H9 (cell line): Measurements from ENCODE around the gene ARL17B. TPM values are rescaled to one million over a fixed set of nuclear protein-coding genes. Genes with fewer than 3 reads are reported as not detected.
"Not testable (repeated sequence)": the region's sequence is repeated elsewhere in the genome, so short reads cannot be mapped to it uniquely, and the experiment has no call there.

Experiments
- DNase-seq: peaks from one replicate; pipeline ENCODE4 v3.0.0-alpha.2; 2017
- H2AFZ ChIP-seq: one replicate; pipeline ENCODE4 v1.6.1; 2013; ENCODE audit warnings: mild to moderate bottlenecking, low read length, control low read depth, moderate library complexity
- H2AK5ac ChIP-seq: 2 replicates; pipeline ENCODE4 v1.6.1; 2013; ENCODE audit warnings: low read length, control low read depth, mixed read lengths; ENCODE audit not compliant: insufficient read length
- H2BK120ac ChIP-seq: one replicate; pipeline ENCODE4 v1.6.1; 2013; ENCODE audit warnings: low read depth, mild to moderate bottlenecking, low read length, control low read depth, inconsistent platforms; ENCODE audit not compliant: poor library complexity, severe bottlenecking
- H2BK12ac ChIP-seq: 2 replicates; pipeline ENCODE4 v1.6.1; 2013; ENCODE audit warnings: low read length, control low read depth, mixed read lengths, low read depth; ENCODE audit not compliant: insufficient read length
- H2BK15ac ChIP-seq: 2 replicates; pipeline ENCODE4 v1.6.1; 2013; ENCODE audit warnings: low read depth, low read length, control low read depth
- H2BK20ac ChIP-seq: one replicate; pipeline ENCODE4 v1.6.1; 2013; ENCODE audit warnings: low read depth, mild to moderate bottlenecking, low read length, control low read depth, inconsistent platforms; ENCODE audit not compliant: poor library complexity, severe bottlenecking
- H2BK5ac ChIP-seq: 2 replicates; pipeline ENCODE4 v1.6.1; 2013; ENCODE audit warnings: low read length, control low read depth, mixed read lengths; ENCODE audit not compliant: insufficient read length
- H3K14ac ChIP-seq: 2 replicates; pipeline ENCODE4 v1.6.1; 2013; ENCODE audit warnings: low read length, control low read depth; ENCODE audit not compliant: insufficient read depth
- H3K18ac ChIP-seq: 2 replicates; pipeline ENCODE4 v1.6.1; 2013; ENCODE audit warnings: low read depth, mild to moderate bottlenecking, mixed read lengths, low read length, control low read depth; ENCODE audit not compliant: insufficient read length
- H3K23ac ChIP-seq: 2 replicates; pipeline ENCODE4 v1.6.1; 2013; ENCODE audit warnings: low read length, control low read depth, mixed read lengths, low read depth; ENCODE audit not compliant: insufficient read length
- H3K23me2 ChIP-seq: 2 replicates; pipeline ENCODE4 v1.6.1; 2013; ENCODE audit warnings: low read depth, mild to moderate bottlenecking, mixed read lengths, low read length, control low read depth; ENCODE audit not compliant: insufficient read length, poor library complexity, severe bottlenecking
- H3K27ac ChIP-seq: 2 replicates; pipeline ENCODE4 v1.5.1; 2013; ENCODE audit warnings: low read length, control low read depth, mixed read lengths, low read depth; ENCODE audit not compliant: insufficient read length
- H3K27me3 ChIP-seq: 2 replicates; pipeline ENCODE4 v1.6.1; 2013; ENCODE audit warnings: low read length, control low read depth, inconsistent platforms; ENCODE audit not compliant: insufficient read depth
- H3K4ac ChIP-seq: 2 replicates; pipeline ENCODE4 v1.6.1; 2013; ENCODE audit warnings: low read depth, mild to moderate bottlenecking, control low read depth, inconsistent platforms, low read length, moderate library complexity
- H3K4me1 ChIP-seq: 2 replicates; pipeline ENCODE4 v1.6.1; 2013; ENCODE audit warnings: low read length, control low read depth, inconsistent platforms; ENCODE audit not compliant: insufficient read depth
- H3K4me2 ChIP-seq: 2 replicates; pipeline ENCODE4 v1.6.1; 2013; ENCODE audit warnings: low read length, control low read depth, mixed read lengths; ENCODE audit not compliant: insufficient read length, insufficient read depth
- H3K56ac ChIP-seq: 2 replicates; pipeline ENCODE4 v1.6.1; 2013; ENCODE audit warnings: low read depth, mild to moderate bottlenecking, mixed read lengths, low read length, control low read depth; ENCODE audit not compliant: insufficient read length
- H3K79me1 ChIP-seq: 2 replicates; pipeline ENCODE4 v1.6.1; 2013; ENCODE audit warnings: low read depth, mild to moderate bottlenecking, moderate library complexity, low read length, control low read depth, inconsistent platforms; ENCODE audit not compliant: insufficient read depth, poor library complexity, severe bottlenecking
- H3K79me2 ChIP-seq: 2 replicates; pipeline ENCODE4 v1.6.1; 2013; ENCODE audit warnings: low read length, control low read depth, inconsistent platforms; ENCODE audit not compliant: insufficient read depth
- H3K9ac ChIP-seq: 2 replicates; pipeline ENCODE4 v1.6.1; 2013; ENCODE audit warnings: low read length, control low read depth, mixed read lengths; ENCODE audit not compliant: insufficient read length; ENCODE audit errors: extremely low read depth
- H3K9me3 ChIP-seq: one replicate; pipeline ENCODE4 v1.6.1; 2013; ENCODE audit warnings: low read depth, low read length, inconsistent platforms; ENCODE audit not compliant: control insufficient read depth
- H3T11ph ChIP-seq: one replicate; pipeline ENCODE4 v1.6.1; 2013; ENCODE audit warnings: mild to moderate bottlenecking, low read length, control low read depth, inconsistent platforms
- H4K20me1 ChIP-seq: one replicate; pipeline ENCODE4 v1.6.1; 2013; ENCODE audit not compliant: control insufficient read depth, insufficient read length, insufficient read depth
- H4K5ac ChIP-seq: 2 replicates; pipeline ENCODE4 v1.6.1; 2013; ENCODE audit warnings: low read depth, mild to moderate bottlenecking, mixed read lengths, low read length, control low read depth; ENCODE audit not compliant: insufficient read length
- H4K8ac ChIP-seq: replicated peaks from 2 replicates; pipeline ENCODE4 v1.6.1; 2013; ENCODE audit warnings: low read length, control low read depth, mixed read lengths, low read depth; ENCODE audit not compliant: insufficient read length
- H4K91ac ChIP-seq: 2 replicates; pipeline ENCODE4 v1.6.1; 2013; ENCODE audit warnings: low read depth, mild to moderate bottlenecking, moderate library complexity, mixed read lengths, low read length, control low read depth; ENCODE audit not compliant: insufficient read length
- H3K27ac Mint-ChIP-seq, 3 experiments: 2 replicates in 2 of 3; 3 replicates in 1 of 3; pipeline ENCODE4 v1.8.0; 2020 to 2021; ENCODE audit warnings: mixed read lengths in 3 of 3, mild to moderate bottlenecking in 1 of 3, moderate library complexity in 1 of 3
- H3K27me3 Mint-ChIP-seq: 2 replicates; pipeline ENCODE4 v1.8.0; 2021; ENCODE audit warnings: low read depth, mild to moderate bottlenecking, moderate library complexity, mixed read lengths
- H3K36me3 Mint-ChIP-seq, 3 experiments: 2 replicates in 2 of 3; 3 replicates in 1 of 3; pipeline ENCODE4 v1.8.0; 2020 to 2021; ENCODE audit warnings: low read depth in 3 of 3, mixed read lengths in 3 of 3; ENCODE audit not compliant: insufficient read depth in 1 of 3
- H3K4me1 Mint-ChIP-seq, 2 experiments: 2 replicates each; pipeline ENCODE4 v1.8.0; 2020; ENCODE audit warnings: mixed read lengths in 2 of 2
- H3K4me3 Mint-ChIP-seq, 2 experiments: 2 replicates in 1 of 2; 3 replicates in 1 of 2; pipeline ENCODE4 v1.8.0; 2020 to 2021; ENCODE audit warnings: mild to moderate bottlenecking in 2 of 2, mixed read lengths in 2 of 2, moderate library complexity in 1 of 2
- H3K9me3 Mint-ChIP-seq, 2 experiments: 2 replicates in 1 of 2; 3 replicates in 1 of 2; pipeline ENCODE4 v1.8.0; 2020; ENCODE audit warnings: mild to moderate bottlenecking in 2 of 2, mixed read lengths in 2 of 2, moderate library complexity in 1 of 2
- WGBS: extraction: QIAGEN DNeasy Blood & Tissue Kit; methylation state at CpG from one replicate; pipeline ENCODE4 v1.1.7; 2013; ENCODE audit warnings: missing lambda C conversion rate, low lambda C conversion rate, mixed read lengths; ENCODE audit not compliant: insufficient read length; ENCODE audit errors: extremely low coverage; 5-methylcytosine and 5-hydroxymethylcytosine counted together
- total RNA-seq: library from RNA; stranded (reverse); gene quantifications from 2 replicates; pipeline ENCODE4 v1.2.1, GENCODE V29; 2021

ARL17B gene
- total RNA-seq, 1 experiment from 2014 or later, result 10.8 TPM

DNA sequence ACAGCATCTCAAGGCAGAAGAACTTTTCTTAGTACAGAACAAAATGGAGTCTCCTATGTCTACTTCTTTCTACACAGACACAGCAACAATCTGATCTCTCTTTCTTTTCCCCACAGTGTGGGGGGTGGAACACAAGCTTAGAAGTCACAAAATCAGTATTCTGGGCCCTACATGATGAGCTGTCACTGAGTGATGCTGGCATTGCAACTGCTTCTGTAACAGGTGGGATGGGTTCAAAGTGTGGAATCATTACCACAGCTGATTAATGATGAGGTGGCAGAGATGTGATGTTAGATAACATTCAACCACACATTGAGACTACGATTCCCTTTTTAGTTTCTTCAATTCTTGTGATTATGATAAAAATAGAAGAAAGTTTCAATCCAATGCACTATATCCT is 77.1 kb downstream of the ARL17B start:
- H3K4me3 Mint-ChIP-seq, H4K91ac ChIP-seq, H4K20me1 ChIP-seq, H3K23me2 ChIP-seq, H3K79me2 ChIP-seq, H3K4ac ChIP-seq, H2BK120ac ChIP-seq, H2AK5ac ChIP-seq, H3K27me3 ChIP-seq, H3K9ac ChIP-seq, H3T11ph ChIP-seq, H2BK12ac ChIP-seq, H4K8ac ChIP-seq, H3K27ac Mint-ChIP-seq, H3K4me1 ChIP-seq, H3K9me3 ChIP-seq, H3K79me1 ChIP-seq, H2BK15ac ChIP-seq, H3K36me3 Mint-ChIP-seq, H2BK5ac ChIP-seq, H4K5ac ChIP-seq, H2AFZ ChIP-seq, H3K23ac ChIP-seq, H3K27ac ChIP-seq, H3K14ac ChIP-seq, H3K9me3 Mint-ChIP-seq, H3K18ac ChIP-seq, DNase-seq, H3K56ac ChIP-seq, H2BK20ac ChIP-seq, H3K4me2 ChIP-seq, H3K27me3 Mint-ChIP-seq: not testable (repeated sequence)
- H3K4me1 Mint-ChIP-seq, result peaks cover 10 to 14% of the 10 kb centered on the region in 2 experiments
- no CpG with 5 or more reads among the region's 1 CpG for WGBS

DNA sequence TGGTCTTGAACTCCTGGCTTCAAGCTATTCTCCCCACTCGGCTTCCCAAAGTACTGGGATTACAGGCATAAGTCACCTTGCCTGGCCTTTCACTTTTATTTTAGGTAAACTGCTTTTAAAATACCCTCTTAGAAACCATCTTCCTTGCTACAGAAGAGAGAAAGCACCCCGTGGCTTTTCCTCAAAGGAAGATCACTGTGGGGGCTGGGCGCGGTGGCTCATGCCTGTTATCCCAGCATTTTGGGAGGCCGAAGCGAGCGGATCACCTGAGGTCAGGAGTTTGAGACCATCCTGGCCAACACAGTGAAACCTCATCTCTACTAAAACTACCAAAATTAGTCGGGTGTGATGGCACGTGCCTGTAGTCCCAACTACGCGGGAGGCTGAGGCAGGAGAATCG is 78.9 kb downstream of the ARL17B start:
- peak; percentile 26 for DNase-seq
- not testable (repeated sequence) for H3K36me3 Mint-ChIP-seq, H3T11ph ChIP-seq, H3K18ac ChIP-seq, H3K9me3 Mint-ChIP-seq, H4K20me1 ChIP-seq, H3K4me2 ChIP-seq, H2AK5ac ChIP-seq, H2BK12ac ChIP-seq, H4K91ac ChIP-seq, H3K27ac ChIP-seq, H3K79me1 ChIP-seq, H3K4me3 Mint-ChIP-seq, H3K9ac ChIP-seq, H3K27ac Mint-ChIP-seq, H3K23me2 ChIP-seq, H4K5ac ChIP-seq, H2BK120ac ChIP-seq, H3K56ac ChIP-seq, H3K9me3 ChIP-seq, H3K14ac ChIP-seq, H2AFZ ChIP-seq, H3K23ac ChIP-seq, H2BK15ac ChIP-seq, H3K79me2 ChIP-seq, H4K8ac ChIP-seq, H3K4me1 ChIP-seq, H3K27me3 Mint-ChIP-seq, H2BK5ac ChIP-seq, H2BK20ac ChIP-seq, H3K4ac ChIP-seq, H3K27me3 ChIP-seq
- WGBS, result no CpG with 5 or more reads among the region's 12 CpGs
- peaks cover 10 to 14% of the 10 kb centered on the region in 2 experiments for H3K4me1 Mint-ChIP-seq
